ENCODE measurements around the gene RUNX1. TPM values are rescaled to one million over a fixed set of nuclear protein-coding genes. Genes with fewer than 3 reads are reported as not detected.

The RUNX1 gene
- total and polyA plus RNA-seq, 10 of the 15 experiments (the other 5 are each of a cell fraction or from before 2014, with no cell fraction given) = 0.90 to 15.2 (median 4.1) TPM

DNA sequence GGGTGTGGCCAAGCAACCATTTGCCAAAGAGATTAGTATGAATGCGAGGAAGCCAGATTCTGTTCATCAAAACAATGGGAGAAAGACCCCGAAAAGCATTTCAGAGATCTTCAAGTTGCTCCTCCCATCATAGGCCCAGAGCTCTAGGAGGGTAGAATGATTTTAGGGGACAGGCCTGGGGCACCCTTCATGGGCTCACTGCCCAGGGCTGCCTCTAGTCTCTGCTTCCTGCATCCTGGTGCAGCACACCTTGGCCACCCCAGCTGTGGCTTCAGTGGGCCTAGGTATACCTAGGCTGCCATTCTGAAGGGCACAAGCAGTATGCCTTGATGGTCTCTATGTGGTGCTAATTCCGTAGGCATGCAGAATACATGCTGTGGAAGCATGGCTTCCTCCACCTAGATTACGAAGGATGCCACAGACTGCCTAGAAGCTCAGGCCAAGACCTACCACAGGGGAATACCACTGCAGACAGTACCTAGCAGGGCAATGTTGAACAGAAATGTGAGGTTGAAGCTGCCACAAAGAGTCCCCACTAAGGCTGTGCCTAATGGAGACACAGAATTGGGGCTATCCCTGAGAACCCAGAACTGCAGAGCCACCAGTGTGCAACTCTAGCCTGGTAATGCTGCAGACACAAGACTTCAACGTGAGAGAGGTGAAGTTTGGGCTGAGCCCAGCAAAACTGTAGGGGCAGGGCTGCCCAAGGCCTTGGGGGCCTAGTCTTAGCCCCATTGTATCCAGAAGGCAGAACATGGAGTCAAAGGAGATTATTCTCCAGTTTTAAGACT lies 221.5 kb downstream of the RUNX1 start:
- ChIA-PET POLR2A (no interaction called here), CTCF (no interaction called here), SMC1A (ENCODE audit: uncharacterized antibody, unreplicated experiment) (no interaction called here), RAD21 (ENCODE audit: unreplicated experiment) (no interaction called here)
- 67% methylated on average over 5 of the region's 5 CpGs for whole genome bisulfite sequencing (ENCODE audit: insufficient coverage, insufficient replicate concordance, low lambda C conversion rate, missing lambda C conversion rate)
- BruUV-seq (replicated peaks) = no TSS peak
- no peak overlapping the region for H3K27ac ChIP-seq (ENCODE audit: control insufficient read depth, insufficient read depth)
- no peaks in the 10 kb centered on the region for H3K79me2 ChIP-seq (ENCODE audit: control insufficient read depth, insufficient read depth, low read length)
- no peak overlapping the region for H3K9ac ChIP-seq (ENCODE audit: control insufficient read depth, insufficient read depth, low read length)
- no peaks in the 10 kb centered on the region; the same call in 2 of the 3 replicates for H3K9me3 ChIP-seq (replicated peaks; ENCODE audit: control insufficient read depth, insufficient read depth, low read length)
- intact Hi-C loops (cut with micrococcal nuclease; ENCODE audit: unreplicated experiment) = no loop called here
- no peak for DNase-seq (ENCODE audit: low read depth, low spot score)
- H4K20me1 ChIP-seq (ENCODE audit: control insufficient read depth, insufficient read depth) = no peaks in the 10 kb centered on the region
- H3K4me3 ChIP-seq = no peak overlapping the region
- H2AFZ ChIP-seq (ENCODE audit: control insufficient read depth, low read depth, low read length) = no peak overlapping the region
- no peaks in the 10 kb centered on the region for H3K27me3 ChIP-seq (replicated peaks in 1 of 2; ENCODE audit: control insufficient read depth in 2 of 2, insufficient read depth in 2 of 2, low read length in 1 of 2)
- no peak for FAIRE-seq
- no peak for ATAC-seq
- no peaks in the 10 kb centered on the region for H3K36me3 ChIP-seq (ENCODE audit: control insufficient read depth in 2 of 2, insufficient read depth in 2 of 2, low read length in 1 of 2)
- no peak overlapping the region for H3K4me2 ChIP-seq (ENCODE audit: control insufficient read depth, insufficient read depth)
- in situ Hi-C loops (cut with MboI) = no loop called here
- H3K4me1 ChIP-seq (ENCODE audit: control insufficient read depth, insufficient read depth, low read length) = no peaks in the 10 kb centered on the region
- TF ChIP-seq DPF2 (IDR thresholded peaks at IDR 0.05) (no peak), SMAD1 (IDR thresholded peaks at IDR 0.05; ENCODE audit: low read depth, partially characterized antibody) (no peak), SMARCA5 (IDR thresholded peaks at IDR 0.05) (no peak), PRDM15 (CRISPR knock-in tag; IDR thresholded peaks at IDR 0.05) (no peak), ZNF217 (IDR thresholded peaks at IDR 0.05) (no peak), SUPT20H (IDR thresholded peaks at IDR 0.05; ENCODE audit: borderline replicate concordance, control insufficient read depth, low read depth, low read length) (no peak), NR2C2 (IDR thresholded peaks at IDR 0.05; ENCODE audit: borderline replicate concordance, control insufficient read depth, insufficient read length, low read depth) (no peak), E4F1 (IDR thresholded peaks at IDR 0.05; ENCODE audit: borderline replicate concordance, partially characterized antibody) (no peak), CEBPZ (IDR thresholded peaks at IDR 0.05; ENCODE audit: low read depth, low read length) (no peak), IKZF1 (conservative IDR thresholded peaks at IDR 0.05) (no peak)
- TF ChIP-seq, protein P1, sequence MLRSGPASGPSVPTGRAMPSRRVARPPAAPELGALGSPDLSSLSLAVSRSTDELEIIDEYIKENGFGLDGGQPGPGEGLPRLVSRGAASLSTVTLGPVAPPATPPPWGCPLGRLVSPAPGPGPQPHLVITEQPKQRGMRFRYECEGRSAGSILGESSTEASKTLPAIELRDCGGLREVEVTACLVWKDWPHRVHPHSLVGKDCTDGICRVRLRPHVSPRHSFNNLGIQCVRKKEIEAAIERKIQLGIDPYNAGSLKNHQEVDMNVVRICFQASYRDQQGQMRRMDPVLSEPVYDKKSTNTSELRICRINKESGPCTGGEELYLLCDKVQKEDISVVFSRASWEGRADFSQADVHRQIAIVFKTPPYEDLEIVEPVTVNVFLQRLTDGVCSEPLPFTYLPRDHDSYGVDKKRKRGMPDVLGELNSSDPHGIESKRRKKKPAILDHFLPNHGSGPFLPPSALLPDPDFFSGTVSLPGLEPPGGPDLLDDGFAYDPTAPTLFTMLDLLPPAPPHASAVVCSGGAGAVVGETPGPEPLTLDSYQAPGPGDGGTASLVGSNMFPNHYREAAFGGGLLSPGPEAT (IDR thresholded peaks at IDR 0.05; ENCODE audit: low read depth) = no peak

All from GM12878 (cell line).